Type B pancreatic cell (in vitro differentiated cells): ENCODE measurements around the gene TCF20. TPM values are rescaled to one million over a fixed set of nuclear protein-coding genes. Genes with fewer than 3 reads are reported as not detected.
A peak's percentile ranks its signal among the peaks of the same experiment; 100 is the strongest.

ENCODE experiments used
- DNase-seq: peaks from one replicate; pipeline ENCODE4 v3.0.0; 2021; ENCODE audit warnings: mixed read lengths; ENCODE audit not compliant: unreplicated experiment; ENCODE audit errors: extremely low spot score
- H3K27ac Mint-ChIP-seq: 2 replicates; pipeline ENCODE4 v1.8.0; 2021; ENCODE audit warnings: mild to moderate bottlenecking, mixed read lengths
- H3K27me3 Mint-ChIP-seq: 2 replicates; pipeline ENCODE4 v1.8.0; 2021; ENCODE audit warnings: mixed read lengths
- H3K36me3 Mint-ChIP-seq: 2 replicates; pipeline ENCODE4 v1.8.0; 2021; ENCODE audit warnings: mixed read lengths
- H3K4me1 Mint-ChIP-seq: one replicate; pipeline ENCODE4 v1.8.0; 2021; ENCODE audit warnings: mixed read lengths; ENCODE audit not compliant: unreplicated experiment
- H3K4me3 Mint-ChIP-seq: 2 replicates; pipeline ENCODE4 v1.8.0; 2021; ENCODE audit warnings: mild to moderate bottlenecking, mixed read lengths
- H3K9me3 Mint-ChIP-seq: 2 replicates; pipeline ENCODE4 v1.8.0; 2021; ENCODE audit warnings: mixed read lengths
- total RNA-seq: library from RNA; stranded (reverse); gene quantifications from 2 replicates; pipeline ENCODE4 v1.2.1, GENCODE V29; 2021; ENCODE audit warnings: low replicate concordance
- TF ChIP-seq, protein P1 (sequence below): fragments of 200-600 bp; sonication (generic); conservative IDR thresholded peaks from 2 replicates; pipeline ENCODE4 v1.5.0; 2021; ENCODE audit warnings: antibody characterized with exemption, mild to moderate bottlenecking

Gene TCF20
- total RNA-seq, 1 donor from 2014 or later, result 65.1 TPM

GRCh38 chr22:42298746-42299145 is 28.3 kb upstream of the TCF20 start:
- H3K9me3 Mint-ChIP-seq, result no peaks in the 10 kb centered on the region
- TF ChIP-seq, protein P1, sequence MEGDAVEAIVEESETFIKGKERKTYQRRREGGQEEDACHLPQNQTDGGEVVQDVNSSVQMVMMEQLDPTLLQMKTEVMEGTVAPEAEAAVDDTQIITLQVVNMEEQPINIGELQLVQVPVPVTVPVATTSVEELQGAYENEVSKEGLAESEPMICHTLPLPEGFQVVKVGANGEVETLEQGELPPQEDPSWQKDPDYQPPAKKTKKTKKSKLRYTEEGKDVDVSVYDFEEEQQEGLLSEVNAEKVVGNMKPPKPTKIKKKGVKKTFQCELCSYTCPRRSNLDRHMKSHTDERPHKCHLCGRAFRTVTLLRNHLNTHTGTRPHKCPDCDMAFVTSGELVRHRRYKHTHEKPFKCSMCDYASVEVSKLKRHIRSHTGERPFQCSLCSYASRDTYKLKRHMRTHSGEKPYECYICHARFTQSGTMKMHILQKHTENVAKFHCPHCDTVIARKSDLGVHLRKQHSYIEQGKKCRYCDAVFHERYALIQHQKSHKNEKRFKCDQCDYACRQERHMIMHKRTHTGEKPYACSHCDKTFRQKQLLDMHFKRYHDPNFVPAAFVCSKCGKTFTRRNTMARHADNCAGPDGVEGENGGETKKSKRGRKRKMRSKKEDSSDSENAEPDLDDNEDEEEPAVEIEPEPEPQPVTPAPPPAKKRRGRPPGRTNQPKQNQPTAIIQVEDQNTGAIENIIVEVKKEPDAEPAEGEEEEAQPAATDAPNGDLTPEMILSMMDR, result no peak
- no peak overlapping the region for H3K4me3 Mint-ChIP-seq
- H3K4me1 Mint-ChIP-seq, result peaks cover 31% of the 10 kb centered on the region
- peaks cover 11% of the 10 kb centered on the region for H3K27me3 Mint-ChIP-seq
- no peaks in the 10 kb centered on the region for H3K36me3 Mint-ChIP-seq
- no peak overlapping the region for H3K27ac Mint-ChIP-seq
- no peak for DNase-seq

- Mint-ChIP-seq H3K4me3 (no peak overlapping the region), H3K4me1 (peaks cover 23% of the 10 kb centered on the region), H3K36me3 (no peaks in the 10 kb centered on the region)
Measured at GRCh38 chr22:42297778-42298177, 27.3 kb upstream of the TCF20 start.

DNA sequence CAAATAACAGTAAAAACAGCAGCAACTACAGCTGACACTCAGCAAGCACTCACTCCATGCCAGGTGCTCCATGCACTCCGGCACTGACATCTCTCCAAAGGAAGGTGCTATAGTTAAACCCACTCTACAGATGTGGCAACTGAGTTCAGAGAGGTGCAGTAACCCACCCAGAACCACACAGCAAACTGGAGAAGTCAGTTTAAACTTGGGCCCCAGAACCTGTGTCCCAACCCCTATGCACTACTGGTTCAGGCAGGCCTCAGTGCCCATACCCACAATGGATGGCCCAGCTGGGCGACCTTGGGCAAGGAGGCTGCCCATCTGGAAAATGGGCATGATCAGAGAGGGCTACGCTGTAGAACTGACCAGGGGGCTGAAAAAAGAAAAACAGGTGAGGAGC is 26.4 kb upstream of the TCF20 start:
- Mint-ChIP-seq H3K27me3 (peaks cover 4% of the 10 kb centered on the region), H3K4me1 (peaks cover 25% of the 10 kb centered on the region), H3K27ac (no peak overlapping the region), H3K4me3 (no peak overlapping the region), H3K36me3 (no peaks in the 10 kb centered on the region), H3K9me3 (no peaks in the 10 kb centered on the region)
- no peak for DNase-seq
- TF ChIP-seq, protein P1, result no peak

More at GRCh38 chr22:42297778-42298177, 27.3 kb upstream of the TCF20 start:
- H3K27ac Mint-ChIP-seq, result no peak overlapping the region
- TF ChIP-seq, protein P1, result no peak
- no peaks in the 10 kb centered on the region for H3K9me3 Mint-ChIP-seq
- DNase-seq, result no peak
- H3K27me3 Mint-ChIP-seq, result peaks cover 4% of the 10 kb centered on the region

DNA sequence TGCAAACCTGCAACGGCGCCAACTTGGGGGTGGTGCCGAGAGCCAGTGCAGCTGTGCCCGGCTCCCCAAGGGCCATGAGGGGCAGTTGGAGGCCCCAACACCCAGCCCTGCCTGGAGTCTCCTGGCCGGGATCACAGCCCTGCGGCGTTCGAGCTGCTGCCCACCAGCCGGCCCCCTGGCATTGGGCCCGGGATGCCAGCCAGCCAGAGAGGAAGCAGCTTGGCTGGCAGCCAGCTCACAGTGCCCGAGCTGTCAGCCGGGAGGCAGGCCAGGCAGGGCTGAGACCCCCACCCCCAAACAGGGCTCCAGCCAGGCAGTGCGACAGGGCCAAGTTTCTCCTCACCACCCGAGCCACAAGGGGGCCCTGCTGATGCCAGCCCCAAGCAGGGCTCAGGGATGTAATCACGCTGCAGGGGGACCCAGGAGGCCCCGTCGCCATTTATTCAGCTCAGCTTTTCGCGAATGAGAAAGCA is 26.0 kb upstream of the TCF20 start:
- H3K36me3 Mint-ChIP-seq, result no peaks in the 10 kb centered on the region
- H3K4me3 Mint-ChIP-seq, result no peak overlapping the region
- no peaks in the 10 kb centered on the region for H3K9me3 Mint-ChIP-seq
- no peak overlapping the region for H3K27ac Mint-ChIP-seq
- peaks cover 4% of the 10 kb centered on the region for H3K27me3 Mint-ChIP-seq
- TF ChIP-seq, protein P1, result peak; percentile 38
- H3K4me1 Mint-ChIP-seq, result peaks cover 29% of the 10 kb centered on the region
- no peak for DNase-seq

DNA sequence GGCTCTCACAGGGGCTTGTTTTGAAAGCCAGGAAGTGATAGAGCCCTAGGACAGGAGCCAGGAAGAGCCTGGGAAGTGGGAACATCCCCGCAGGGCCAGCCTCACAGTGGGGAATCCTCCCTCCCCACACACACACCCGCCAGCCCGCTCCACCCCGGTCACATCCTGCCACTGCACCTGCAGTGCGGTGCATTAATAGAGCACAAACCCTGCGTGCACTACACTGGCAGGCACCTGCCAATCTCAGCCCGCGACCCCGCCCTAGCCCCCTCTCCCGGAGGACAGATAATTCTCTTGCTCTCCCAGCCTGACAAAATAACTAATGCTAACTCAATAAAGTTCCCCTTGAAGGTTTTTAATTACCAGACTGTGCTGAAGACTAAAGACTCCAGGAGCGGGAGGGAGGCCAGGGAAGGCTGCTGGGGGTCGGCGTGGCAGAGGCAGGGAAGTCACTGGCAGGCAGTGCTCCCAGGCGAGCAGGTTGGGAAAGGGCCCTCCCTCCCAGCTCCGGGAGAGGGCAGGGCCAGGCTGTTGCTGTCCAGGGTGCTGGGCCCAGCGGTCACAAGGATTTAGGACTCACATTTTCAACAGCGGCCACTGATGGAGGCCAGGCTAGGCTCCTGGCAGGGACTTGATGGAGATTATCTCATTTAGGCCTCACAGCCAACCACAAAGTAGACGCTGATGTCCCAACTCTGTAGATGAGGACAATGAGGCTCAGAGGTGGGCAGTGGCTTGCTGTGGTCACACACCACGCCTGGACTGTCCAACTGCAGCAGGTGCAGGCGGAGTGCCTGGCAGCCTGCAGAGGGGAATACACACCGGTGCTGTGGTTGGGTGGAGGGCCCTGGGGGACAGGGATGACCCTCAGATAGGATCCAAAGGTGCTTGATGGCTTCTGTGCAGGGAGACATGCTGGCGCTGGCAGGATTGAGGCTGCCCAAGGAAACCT is 23.9 kb upstream of the TCF20 start:
- Mint-ChIP-seq H3K4me1 (peaks cover 22% of the 10 kb centered on the region), H3K36me3 (no peaks in the 10 kb centered on the region), H3K27ac (no peak overlapping the region), H3K9me3 (no peaks in the 10 kb centered on the region), H3K27me3 (peaks cover under 1% of the 10 kb centered on the region), H3K4me3 (no peak overlapping the region)
- peak; percentile 82 for DNase-seq
- TF ChIP-seq, protein P1, result no peak
